GM11168 (cell line): Measurements from ENCODE around the gene SNRPA.

ENCODE experiments used
- in situ Hi-C: fragments of 300-500 bp; cut with MboI; formaldehyde crosslinking; loops from one replicate; pipeline ENCODE4 v1.12.0; 2022; ENCODE audit warnings: low sequenced_read_pairs; ENCODE audit not compliant: unreplicated experiment

Gene SNRPA

DNA sequence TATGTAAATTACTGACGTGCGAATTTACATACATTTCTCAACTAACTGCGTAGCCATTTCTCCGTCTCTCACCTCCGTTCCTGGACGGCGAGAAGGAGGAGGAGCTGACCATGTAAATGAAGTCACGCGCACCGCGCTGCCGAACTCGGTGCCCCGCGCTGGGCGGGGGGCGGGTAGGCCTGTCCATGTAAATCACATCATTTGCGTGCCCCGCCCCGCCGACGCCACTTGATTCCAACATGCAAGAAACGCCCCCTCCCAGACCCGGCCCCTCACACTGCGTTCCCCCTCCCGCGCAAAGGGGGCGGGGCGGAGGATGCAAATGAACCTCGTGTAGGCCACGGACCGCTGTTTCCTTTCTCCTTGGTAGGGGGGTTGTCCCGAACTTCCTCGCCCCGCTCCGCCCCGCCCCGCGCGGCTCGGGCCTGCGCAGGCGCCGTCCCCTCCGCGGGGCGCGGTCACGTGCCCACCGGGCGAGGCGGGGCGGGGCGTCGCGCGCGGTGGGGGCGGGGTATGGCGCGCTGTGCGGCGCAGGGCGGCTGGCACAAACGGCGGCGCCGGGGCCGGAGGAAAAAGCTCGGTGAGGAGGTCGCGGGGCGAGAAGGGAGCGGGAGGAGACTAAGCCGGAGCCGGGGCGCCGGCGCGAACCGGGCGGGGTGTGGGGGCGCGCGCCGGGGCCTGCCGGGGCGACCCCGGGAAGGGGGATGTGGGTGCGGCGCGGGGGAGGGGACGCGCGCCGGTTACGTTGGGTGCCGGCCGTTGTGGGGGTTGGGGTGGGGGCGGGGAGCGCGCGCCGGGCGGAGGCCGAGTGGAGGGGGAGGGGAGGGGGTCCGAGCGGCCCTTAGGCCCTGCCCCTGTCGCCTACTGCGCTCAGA, 47.9 kb downstream of the SNRPA start, which contains the start of gene EGLN2:
TSS of gene EGLN2 (plus strand) at position 509 of the 875 bp plus-strand sequence. CDS start 1,382 bp downstream, outside the sequence.
- in situ Hi-C loops: no loop called here

DNA sequence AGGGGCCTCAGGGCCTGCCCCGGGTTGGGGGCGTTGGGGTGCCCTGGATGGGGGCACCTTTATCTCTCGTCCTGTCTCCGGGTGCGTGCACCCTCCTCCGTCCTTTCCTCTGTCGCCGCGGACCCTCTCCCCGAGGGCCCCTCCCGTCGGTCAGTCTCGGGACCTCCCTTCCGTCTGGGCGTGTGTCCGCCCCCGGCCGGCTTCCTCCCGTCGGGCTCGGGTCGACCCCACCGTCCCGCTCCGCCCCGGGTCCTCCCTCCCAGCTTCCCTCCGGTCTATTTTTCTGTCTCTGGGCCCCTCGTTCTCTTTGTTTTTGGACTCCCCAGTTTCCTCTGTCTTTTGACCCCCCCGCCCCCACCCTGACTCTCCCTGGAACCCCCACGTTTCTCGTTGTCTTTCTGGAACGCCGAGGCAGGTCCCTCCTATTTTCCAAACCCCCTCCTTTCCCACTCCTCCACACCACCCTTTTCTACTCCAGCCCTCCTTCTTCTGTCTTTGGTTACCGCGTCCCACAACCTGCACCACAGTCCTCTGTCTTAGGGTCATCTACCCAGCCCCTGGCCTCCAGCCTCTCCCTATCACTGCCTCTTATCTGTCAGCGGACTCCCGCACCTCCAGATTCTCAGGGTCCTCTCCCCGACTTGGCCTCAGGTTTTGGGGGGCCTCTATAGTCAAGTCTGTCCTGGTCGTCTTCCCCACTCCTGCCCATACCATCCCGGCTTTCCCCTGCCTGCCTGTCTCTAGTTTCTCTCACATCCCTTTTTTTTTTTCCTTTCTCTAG, 48.7 kb downstream of the SNRPA start:
- in situ Hi-C loops: no loop called here

DNA sequence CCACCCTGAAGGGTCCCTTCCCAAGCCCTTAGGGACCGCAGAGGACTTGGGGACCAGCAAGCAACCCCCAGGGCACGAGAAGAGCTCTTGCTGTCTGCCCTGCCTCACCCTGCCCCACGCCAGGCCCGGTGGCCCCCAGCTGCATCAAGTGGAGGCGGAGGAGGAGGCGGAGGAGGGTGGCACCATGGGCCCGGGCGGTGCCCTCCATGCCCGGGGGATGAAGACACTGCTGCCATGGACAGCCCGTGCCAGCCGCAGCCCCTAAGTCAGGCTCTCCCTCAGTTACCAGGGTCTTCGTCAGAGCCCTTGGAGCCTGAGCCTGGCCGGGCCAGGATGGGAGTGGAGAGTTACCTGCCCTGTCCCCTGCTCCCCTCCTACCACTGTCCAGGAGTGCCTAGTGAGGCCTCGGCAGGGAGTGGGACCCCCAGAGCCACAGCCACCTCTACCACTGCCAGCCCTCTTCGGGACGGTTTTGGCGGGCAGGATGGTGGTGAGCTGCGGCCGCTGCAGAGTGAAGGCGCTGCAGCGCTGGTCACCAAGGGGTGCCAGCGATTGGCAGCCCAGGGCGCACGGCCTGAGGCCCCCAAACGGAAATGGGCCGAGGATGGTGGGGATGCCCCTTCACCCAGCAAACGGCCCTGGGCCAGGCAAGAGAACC, 49.5 kb downstream of the SNRPA start:
- in situ Hi-C loops: no loop called here

DNA sequence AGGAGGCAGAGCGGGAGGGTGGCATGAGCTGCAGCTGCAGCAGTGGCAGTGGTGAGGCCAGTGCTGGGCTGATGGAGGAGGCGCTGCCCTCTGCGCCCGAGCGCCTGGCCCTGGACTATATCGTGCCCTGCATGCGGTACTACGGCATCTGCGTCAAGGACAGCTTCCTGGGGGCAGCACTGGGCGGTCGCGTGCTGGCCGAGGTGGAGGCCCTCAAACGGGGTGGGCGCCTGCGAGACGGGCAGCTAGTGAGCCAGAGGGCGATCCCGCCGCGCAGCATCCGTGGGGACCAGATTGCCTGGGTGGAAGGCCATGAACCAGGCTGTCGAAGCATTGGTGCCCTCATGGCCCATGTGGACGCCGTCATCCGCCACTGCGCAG, 50.0 kb downstream of the SNRPA start:
- in situ Hi-C loops: no loop called here

DNA sequence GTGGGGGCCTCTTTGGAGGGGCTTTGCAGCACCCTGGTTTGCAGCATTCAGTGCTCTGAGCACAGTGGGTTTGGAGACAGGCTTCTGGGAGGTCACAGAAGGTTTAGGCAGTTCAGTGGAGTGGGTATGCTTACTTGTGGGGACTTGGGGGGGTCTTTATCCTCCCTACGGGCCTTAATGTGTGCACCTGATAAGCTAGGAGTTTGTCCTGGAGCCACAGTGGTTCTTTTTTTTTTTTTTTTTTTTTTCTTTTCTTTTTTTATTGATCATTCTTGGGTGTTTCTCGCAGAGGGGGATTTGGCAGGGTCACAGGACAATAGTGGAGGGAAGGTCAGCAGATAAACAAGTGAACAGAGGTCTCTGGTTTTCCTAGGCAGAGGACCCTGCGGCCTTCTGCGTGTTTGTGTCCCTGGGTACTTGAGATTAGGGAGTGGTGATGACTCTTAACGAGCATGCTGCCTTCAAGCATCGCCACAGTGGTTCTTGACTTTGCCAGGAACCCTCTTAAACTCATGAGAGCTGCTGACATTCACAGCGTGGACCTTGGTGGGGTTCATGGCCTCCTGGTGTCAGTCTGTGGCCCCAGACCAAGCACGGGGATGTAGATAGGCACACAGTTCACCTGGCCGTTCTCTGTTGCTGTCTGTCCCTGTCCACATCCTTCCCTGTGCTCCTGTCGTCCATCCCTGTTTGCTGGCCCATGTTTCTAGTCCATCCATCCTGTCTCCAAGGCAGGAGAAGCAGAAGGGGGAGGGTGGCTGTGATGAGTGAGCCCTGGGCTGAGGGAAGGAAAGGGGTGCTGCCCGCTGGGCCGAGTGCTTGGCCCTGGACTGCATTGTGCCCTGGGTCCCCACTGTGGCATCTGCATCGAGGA, 50.7 kb downstream of the SNRPA start:
- in situ Hi-C loops: no loop called here

DNA sequence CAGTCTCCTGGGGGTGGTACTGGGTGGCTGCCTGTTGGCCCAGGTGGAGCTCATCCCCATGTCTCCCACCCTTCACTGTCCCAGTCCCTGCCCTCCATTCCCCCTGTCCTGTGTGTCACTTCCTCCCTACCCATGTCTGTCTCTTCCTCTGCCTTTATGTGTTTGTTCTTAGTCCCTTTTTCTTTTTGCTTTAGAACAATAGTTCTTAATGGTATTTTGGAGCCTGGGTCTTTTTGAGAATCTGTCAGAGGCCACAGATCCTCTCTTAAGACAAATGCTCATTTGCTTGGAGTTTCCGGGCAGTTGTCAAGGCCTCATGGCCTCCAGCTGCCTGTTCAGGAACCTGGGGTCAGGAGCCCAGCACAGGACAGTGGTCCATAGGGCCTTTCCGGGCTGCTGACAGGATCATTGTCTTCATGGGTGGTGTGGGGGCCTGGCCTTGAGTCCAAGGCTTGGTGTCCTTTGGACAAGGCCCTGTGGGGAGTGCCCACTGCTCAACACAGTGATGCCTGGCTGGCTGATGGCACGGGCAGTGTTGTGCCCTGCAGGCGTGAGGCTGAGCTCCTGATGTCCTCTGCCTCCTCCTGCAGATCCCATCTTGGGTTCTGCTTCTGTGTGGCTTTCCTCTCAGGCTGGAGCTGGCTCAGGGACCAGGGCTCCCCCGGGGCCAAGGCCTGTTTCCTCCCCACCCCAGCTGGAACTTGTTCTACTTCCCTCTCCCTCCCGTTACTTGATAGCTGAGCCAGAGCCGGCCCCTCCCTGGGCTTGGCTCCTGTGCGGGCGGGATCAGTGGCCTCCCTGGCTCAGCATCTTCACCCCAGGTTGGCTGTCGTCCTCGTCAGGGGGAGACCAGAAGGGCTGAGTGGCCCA, 51.5 kb downstream of the SNRPA start:
- in situ Hi-C loops: no loop called here

DNA sequence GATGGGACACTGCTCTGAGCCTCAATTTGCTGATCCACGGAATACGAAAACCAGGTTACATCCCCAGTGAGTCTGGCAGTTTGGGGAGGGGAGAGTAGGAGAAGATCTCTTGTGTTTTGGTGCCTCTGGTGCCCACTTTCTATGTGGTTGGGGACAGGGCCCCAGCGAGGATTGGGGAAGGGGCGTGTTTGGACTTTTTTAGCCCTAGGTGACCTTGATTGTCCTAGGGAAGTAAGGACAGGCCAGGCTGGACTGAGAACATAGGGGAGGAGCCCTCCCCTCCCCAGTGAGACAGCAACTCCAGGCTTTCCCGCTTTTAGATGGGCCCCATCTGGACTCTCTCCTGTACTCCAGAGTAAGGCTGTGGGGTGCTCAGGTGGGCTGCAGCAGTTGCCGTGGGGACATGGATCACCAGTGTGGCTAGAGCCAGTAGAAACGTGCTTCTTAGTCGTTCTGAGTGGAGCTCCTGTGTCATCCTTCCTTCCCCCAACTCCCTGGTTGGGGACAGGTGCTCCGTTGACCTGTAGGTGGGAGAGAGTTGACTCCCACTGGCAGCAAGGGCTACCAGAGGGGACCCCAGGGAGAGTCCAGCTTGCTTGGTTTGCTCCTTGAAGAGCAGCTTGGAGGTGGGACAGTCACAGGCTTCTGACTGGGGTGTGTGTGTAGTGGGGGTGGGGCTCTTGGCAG, 52.3 kb downstream of the SNRPA start:
- in situ Hi-C loops: no loop called here

DNA sequence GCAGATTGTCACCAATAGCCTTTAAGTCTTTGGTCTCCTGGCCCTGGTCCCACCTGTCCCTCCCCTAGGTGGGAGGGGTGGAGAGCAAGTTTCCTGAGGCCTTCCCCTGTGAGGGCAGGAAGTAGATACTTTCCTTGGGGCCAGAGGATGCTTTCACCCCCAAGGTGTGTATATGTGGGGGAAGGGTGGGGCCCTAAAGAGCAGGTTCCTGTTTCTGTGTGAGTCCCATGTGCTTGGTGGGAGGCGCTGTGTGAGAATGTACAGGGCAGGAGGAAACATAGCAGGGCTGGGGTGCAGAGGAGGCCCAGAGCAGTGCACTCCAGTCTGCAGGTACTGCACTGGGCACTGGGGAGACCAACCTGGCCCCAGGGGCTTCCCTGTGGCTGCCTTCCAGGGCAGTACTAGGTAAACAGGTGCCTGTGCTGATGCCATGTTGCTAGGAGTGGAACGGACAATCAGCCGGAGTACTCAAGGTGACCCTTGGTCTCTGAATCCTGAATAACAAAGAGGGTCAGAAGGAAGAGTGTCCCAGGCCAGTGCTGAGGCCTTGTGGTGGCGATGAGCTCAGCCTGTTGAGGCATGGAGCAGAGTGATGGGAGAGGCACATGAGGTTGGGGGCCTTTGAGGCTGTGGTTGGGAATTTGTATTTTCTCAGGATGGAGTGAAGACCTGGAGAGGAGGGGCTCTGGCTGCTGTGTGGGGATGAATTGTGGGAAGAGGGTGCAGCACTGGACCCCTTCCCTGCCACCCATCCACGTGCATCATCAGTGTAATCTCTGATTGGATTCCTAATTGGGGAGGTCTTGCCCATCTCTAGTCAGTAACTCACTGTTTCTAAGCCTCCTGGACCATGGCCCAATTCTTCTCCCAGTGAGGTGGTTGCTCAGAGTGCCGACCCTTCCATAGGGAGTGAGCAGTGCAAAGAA, 53.1 kb downstream of the SNRPA start:
- in situ Hi-C loops: no loop called here

DNA sequence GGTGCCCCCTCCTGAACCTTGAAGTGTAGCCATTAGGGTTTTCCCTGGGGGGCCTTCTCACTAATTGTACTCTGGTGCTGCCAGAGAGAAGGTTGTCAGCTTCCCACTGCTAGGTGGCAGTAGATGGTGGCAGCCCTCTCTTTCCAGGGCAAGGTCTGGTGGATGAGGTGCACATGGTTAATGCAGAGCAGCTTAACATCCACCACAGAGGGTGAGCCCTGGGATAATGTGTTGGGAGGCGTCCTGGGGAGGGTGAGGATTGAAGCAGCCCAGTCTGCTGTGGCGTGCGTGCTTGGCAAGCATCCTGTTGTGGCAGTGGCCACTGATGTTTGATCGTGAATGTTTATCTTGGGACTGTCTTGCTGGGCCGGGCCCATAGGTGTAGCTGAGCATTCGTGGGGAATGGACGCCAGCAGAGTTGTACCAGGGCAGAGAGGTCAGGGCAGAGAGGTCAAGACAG, 53.8 kb downstream of the SNRPA start:
- in situ Hi-C loops: no loop called here

DNA sequence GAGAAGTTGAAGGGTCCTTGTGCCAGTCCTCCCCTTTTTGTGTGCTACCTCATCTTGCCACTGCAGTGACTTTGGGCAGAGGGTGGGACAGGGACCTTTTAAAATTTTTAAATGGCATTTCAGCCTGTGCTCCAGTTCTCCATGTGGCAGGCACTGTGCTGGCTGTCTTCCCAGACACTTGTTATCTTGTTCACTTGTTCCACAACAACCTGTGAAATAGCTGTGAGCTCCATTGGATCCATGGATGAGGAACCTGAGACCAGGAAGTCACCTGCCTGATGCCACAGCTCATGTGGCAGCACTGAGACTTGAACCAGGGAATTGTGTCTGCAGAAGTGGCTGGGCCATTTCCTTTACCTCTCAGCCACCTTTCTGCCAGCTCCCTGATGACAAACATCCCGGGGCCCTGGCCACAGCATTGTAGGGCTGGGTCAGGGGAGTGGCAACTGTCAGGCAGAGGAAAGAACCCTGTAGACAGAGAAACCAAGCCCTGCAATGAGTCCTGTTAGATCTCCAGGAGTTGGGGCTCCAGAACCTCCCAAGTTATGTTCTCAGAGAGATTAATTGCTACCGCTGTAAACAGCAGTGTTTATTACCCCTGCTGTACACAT, 54.4 kb downstream of the SNRPA start:
- in situ Hi-C loops: no loop called here

DNA sequence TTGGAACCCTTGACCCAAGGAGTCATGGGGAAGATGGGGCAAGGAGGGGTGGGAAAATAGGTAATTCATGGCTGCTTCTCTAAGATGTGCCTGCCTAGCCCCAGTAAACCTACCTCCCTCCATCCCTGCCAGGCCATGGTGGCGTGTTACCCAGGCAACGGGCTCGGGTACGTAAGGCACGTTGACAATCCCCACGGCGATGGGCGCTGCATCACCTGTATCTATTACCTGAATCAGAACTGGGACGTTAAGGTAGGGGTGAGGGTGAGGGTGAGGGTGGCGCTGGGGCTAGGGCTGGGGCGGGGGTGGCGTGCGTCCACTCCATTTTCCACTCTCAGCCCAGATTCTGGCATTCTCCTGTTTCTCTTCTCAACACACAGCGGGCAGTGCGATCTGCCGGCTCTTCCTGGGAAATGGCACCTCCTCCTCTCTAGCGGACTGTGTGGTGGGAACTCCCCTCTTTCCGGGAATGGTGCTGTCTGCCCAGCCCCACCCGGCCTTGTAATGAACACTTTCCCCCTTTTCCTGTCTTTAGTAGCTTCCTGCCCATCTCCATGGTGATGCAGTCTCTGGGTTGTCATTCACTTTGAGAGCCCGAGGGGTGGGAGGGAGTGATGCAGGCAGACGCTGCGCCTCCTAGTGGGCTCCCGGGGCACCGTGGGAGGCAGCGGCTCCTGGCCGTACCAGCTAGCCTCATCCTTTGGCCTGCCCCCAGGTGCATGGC, 55.6 kb downstream of the SNRPA start:
- in situ Hi-C loops: no loop called here

DNA sequence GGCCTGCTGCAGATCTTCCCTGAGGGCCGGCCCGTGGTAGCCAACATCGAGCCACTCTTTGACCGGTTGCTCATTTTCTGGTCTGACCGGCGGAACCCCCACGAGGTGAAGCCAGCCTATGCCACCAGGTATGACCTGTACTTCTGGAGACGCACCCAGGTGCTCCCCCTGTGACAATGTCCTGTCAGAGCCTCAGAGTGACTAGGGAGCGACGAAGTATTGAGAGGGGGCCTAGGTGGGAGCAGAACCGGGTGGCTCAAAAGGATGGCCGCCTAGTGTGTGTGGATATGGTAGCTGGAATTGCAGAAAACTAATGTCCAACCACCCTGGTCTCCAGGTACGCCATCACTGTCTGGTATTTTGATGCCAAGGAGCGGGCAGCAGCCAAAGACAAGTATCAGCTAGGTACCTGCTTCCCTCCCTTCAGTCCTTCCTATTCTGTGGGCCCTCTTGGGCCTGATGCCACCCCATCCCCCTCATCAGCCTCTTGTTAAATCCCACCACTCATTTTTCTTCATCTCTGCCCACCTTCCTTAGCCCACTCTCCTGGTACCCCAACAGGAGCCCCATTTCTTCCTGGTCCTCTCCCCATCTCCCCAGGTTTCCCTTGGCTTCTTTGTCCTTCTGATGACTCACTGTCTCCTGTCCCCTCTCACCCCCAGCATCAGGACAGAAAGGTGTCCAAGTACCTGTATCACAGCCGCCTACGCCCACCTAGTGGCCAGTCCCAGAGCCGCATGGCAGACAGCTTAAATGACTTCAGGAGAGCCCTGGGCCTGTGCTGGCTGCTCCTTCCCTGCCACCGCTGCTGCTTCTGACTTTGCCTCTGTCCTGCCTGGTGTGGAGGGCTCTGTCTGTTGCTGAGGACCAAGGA, 56.4 kb downstream of the SNRPA start:
- in situ Hi-C loops: no loop called here

DNA sequence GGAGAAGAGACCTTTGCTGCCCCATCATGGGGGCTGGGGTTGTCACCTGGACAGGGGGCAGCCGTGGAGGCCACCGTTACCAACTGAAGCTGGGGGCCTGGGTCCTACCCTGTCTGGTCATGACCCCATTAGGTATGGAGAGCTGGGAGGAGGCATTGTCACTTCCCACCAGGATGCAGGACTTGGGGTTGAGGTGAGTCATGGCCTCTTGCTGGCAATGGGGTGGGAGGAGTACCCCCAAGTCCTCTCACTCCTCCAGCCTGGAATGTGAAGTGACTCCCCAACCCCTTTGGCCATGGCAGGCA, 57.0 kb downstream of the SNRPA start:
- in situ Hi-C loops: no loop called here

DNA sequence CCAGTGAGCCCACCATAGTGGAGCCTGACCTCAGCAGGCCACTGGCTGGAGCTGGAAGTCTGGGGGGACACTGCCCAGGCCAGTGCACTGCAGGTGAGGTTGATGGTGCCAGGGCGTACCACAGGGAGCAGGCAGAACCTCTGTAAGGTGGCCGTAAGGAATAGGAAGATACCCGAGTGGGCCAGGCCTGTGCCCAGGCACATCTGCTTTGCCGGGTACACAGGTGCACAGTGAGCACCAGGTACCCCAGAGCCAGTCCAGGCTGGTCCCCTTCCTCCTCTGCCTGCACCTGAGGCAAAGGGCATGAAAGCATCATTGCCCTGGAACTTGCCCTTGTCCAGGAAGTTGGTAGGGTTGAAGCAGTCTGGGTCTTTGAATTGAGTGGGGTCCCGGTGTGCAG, 57.5 kb downstream of the SNRPA start:
- in situ Hi-C loops: no loop called here

DNA sequence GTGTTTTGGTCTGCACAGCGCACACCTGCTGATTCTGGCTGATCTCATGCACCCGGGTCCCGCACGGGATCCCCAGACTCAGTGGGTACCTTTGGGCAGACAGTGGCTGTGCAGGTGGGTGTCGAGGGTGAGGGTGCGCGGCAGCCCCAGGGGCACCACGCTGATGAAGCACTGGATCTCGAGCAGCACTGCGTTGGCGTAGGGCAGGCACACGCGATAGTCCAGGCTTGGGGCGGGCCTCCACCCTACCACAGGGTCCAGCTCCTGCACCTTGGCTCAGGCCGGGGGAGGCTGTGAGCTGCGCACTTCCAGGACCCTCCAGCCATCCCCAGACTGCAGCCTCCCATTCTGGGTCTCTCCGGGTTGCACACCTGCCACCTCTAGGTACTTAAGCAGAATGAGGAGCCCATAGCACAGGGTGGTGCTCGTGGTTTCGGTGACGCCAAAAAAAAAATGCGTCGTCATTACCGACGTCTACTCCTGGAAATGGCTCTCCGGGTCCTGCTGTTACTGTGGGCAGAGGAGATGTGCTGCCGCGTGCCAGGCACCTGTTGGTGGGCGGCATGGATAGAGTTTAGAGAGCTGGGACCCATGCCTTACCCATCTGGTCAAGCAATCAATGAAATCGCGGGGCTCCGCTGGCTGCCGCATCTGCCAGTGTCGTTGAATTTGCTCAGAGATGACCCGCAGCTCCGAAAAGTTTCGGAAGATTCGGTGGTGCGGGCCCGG, 58.5 kb downstream of the SNRPA start:
- in situ Hi-C loops: loop anchor here (5.0 kb wide), 1 partner anchor 152 kb away; no protein-coding TSS in a partner anchor
